ENCODE measurements around the gene EFNA5.

DNA sequence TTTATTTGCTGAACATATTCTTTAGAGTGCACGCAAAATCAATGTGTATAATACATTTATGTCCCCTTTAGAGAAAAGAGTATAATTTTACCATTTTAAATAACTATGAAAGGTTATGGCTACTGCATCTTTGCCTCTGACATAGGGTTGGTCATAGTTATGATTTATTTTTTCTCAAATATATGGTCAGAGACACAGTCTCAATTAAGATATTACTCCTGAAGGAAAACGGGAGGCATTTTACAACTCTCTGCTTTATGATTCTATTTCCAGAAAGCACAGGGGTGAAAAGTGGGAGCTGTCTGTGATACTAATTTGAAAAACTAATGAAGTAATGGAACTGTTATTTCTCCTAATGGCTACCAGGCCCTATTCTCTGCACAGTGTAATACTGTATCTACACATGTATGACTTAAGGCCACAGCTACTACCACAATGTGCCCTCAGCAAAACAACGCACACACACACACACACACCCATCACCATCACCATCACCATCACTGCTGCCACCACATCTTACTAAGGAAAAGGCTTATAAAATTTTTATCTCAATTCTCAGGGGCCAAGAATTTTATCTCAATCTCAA, 262.9 kb downstream of the EFNA5 start:
- TF ChIP-seq, protein P1, sequence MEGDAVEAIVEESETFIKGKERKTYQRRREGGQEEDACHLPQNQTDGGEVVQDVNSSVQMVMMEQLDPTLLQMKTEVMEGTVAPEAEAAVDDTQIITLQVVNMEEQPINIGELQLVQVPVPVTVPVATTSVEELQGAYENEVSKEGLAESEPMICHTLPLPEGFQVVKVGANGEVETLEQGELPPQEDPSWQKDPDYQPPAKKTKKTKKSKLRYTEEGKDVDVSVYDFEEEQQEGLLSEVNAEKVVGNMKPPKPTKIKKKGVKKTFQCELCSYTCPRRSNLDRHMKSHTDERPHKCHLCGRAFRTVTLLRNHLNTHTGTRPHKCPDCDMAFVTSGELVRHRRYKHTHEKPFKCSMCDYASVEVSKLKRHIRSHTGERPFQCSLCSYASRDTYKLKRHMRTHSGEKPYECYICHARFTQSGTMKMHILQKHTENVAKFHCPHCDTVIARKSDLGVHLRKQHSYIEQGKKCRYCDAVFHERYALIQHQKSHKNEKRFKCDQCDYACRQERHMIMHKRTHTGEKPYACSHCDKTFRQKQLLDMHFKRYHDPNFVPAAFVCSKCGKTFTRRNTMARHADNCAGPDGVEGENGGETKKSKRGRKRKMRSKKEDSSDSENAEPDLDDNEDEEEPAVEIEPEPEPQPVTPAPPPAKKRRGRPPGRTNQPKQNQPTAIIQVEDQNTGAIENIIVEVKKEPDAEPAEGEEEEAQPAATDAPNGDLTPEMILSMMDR (IDR thresholded peaks at IDR 0.05) = no peak
- TF ChIP-seq POLR2A (IDR thresholded peaks at IDR 0.05; ENCODE audit: low read depth) (no peak), POLR2AphosphoS5 (IDR thresholded peaks at IDR 0.05) (no peak), EP300 (IDR thresholded peaks at IDR 0.05) (no peak)
